CD14-positive monocyte (primary cell): ENCODE results near the gene RFX4. TPM values are rescaled to one million over a fixed set of nuclear protein-coding genes. Genes with fewer than 3 reads are reported as not detected.

ENCODE experiments used
- DNase-seq, 3 donors: peaks; one replicate each; pipeline ENCODE4 v3.0.0-alpha.2; 2011 to 2022
- H2AFZ ChIP-seq: 2 replicates; pipeline ENCODE4 v1.6.0; 2012; ENCODE audit warnings: mild to moderate bottlenecking, low read depth, low read length, inconsistent platforms; ENCODE audit not compliant: insufficient read depth, poor library complexity, severe bottlenecking
- H3K27ac ChIP-seq, 2 donors: 1 replicate in 1 of 2; 2 replicates in 1 of 2; pipeline ENCODE4 v1.5.1; 2012 to 2013; ENCODE audit warnings: low read length in 2 of 2, control low read depth in 1 of 2, inconsistent platforms in 1 of 2, low read depth in 1 of 2, mild to moderate bottlenecking in 1 of 2
- H3K27me3 ChIP-seq, 2 donors: one replicate each; pipeline versions ENCODE4 v1.6.0 to v1.6.1; 2011 to 2013; ENCODE audit warnings: low read length in 2 of 2; ENCODE audit not compliant: control insufficient read depth in 2 of 2, insufficient read depth in 2 of 2
- H3K36me3 ChIP-seq, 2 donors: replicated peaks in 1 of 2; 1 replicate in 1 of 2; 2 replicates in 1 of 2; pipeline versions ENCODE4 v1.5.1 to v1.6.1; 2012 to 2013; ENCODE audit warnings: low read length in 2 of 2, control low read depth in 1 of 2, inconsistent platforms in 1 of 2, mild to moderate bottlenecking in 1 of 2; ENCODE audit not compliant: insufficient read depth in 2 of 2, control insufficient read depth in 1 of 2
- H3K4me1 ChIP-seq, 2 donors: 1 replicate in 1 of 2; 2 replicates in 1 of 2; pipeline versions ENCODE4 v1.5.1 to v1.6.1; 2012 to 2013; ENCODE audit warnings: low read length in 2 of 2, control low read depth in 1 of 2, inconsistent platforms in 1 of 2, mild to moderate bottlenecking in 1 of 2, moderate library complexity in 1 of 2; ENCODE audit not compliant: insufficient read depth in 2 of 2, control insufficient read depth in 1 of 2
- H3K4me2 ChIP-seq: replicated peaks from 2 replicates; pipeline ENCODE3; 2012; ENCODE audit warnings: low read length, moderate library complexity, mild to moderate bottlenecking; ENCODE audit not compliant: poor library complexity, severe bottlenecking; ENCODE audit errors: extremely low read depth
- H3K4me3 ChIP-seq, 3 experiments: fragments of 200-600 bp in 1 of 3; sonication (generic) in 1 of 3; replicated peaks in 1 of 3; 1 replicate in 2 of 3; 2 replicates in 1 of 3; pipeline ENCODE4 v1.5.1; 2011 to 2013; ENCODE audit warnings: low read length in 3 of 3, mild to moderate bottlenecking in 3 of 3, control low read depth in 2 of 3, low read depth in 2 of 3, inconsistent platforms in 1 of 3, moderate library complexity in 1 of 3
- H3K79me2 ChIP-seq: 2 replicates; pipeline ENCODE4 v1.6.0; 2012; ENCODE audit warnings: mild to moderate bottlenecking, control low read depth, inconsistent platforms, low read length, moderate library complexity; ENCODE audit not compliant: insufficient read depth
- H3K9ac ChIP-seq: 2 replicates; pipeline ENCODE4 v1.6.0; 2017; ENCODE audit warnings: low read length, mild to moderate bottlenecking; ENCODE audit not compliant: insufficient read depth, poor library complexity, severe bottlenecking
- H3K9me3 ChIP-seq, 2 donors: replicated peaks in 1 of 2; 1 replicate in 1 of 2; 2 replicates in 1 of 2; pipeline versions ENCODE4 v1.5.1 to v1.6.1; 2012 to 2013; ENCODE audit warnings: low read length in 2 of 2, control low read depth in 1 of 2; ENCODE audit not compliant: control insufficient read depth in 1 of 2, insufficient read depth in 1 of 2
- H4K20me1 ChIP-seq: 2 replicates; pipeline ENCODE4 v1.6.0; 2012; ENCODE audit warnings: mild to moderate bottlenecking, low read length, control low read depth, moderate library complexity; ENCODE audit not compliant: insufficient read depth
- H3K27ac Mint-ChIP-seq, 7 donors: one replicate each; pipeline ENCODE4 v1.8.0; 2020; ENCODE audit warnings: mild to moderate bottlenecking in 7 of 7, mixed read lengths in 7 of 7, moderate library complexity in 6 of 7, inconsistent platforms in 2 of 7
- H3K27me3 Mint-ChIP-seq, 3 donors: one replicate each; pipeline ENCODE4 v1.8.0; 2021 to 2022; ENCODE audit warnings: low read depth in 3 of 3, mild to moderate bottlenecking in 3 of 3, mixed read lengths in 3 of 3, moderate library complexity in 3 of 3, inconsistent platforms in 1 of 3
- H3K36me3 Mint-ChIP-seq, 2 donors: one replicate each; pipeline ENCODE4 v1.8.0; 2020; ENCODE audit warnings: mixed read lengths in 2 of 2, inconsistent platforms in 1 of 2, mild to moderate bottlenecking in 1 of 2
- H3K4me1 Mint-ChIP-seq: one replicate; pipeline ENCODE4 v1.8.0; 2020; ENCODE audit warnings: mild to moderate bottlenecking, mixed read lengths
- H3K4me3 Mint-ChIP-seq, 2 donors: one replicate each; pipeline ENCODE4 v1.8.0; 2020; ENCODE audit warnings: mild to moderate bottlenecking in 2 of 2, mixed read lengths in 2 of 2, moderate library complexity in 1 of 2
- H3K9me3 Mint-ChIP-seq, 7 donors: one replicate each; pipeline ENCODE4 v1.8.0; 2020 to 2022; ENCODE audit warnings: mixed read lengths in 7 of 7, mild to moderate bottlenecking in 6 of 7, moderate library complexity in 6 of 7, inconsistent platforms in 2 of 7
- WGBS: methylation state at CpG from one replicate; pipeline ENCODE4 v1.1.5; 2013; ENCODE audit warnings: missing lambda C conversion rate; ENCODE audit not compliant: insufficient coverage; 5-methylcytosine and 5-hydroxymethylcytosine counted together
- intact Hi-C, 2 donors: fragments of 100-400 bp; cut with micrococcal nuclease; formaldehyde crosslinking; loops; one replicate each; pipeline versions ENCODE4 v1.15.0 to v1.15.1; 2023
- polyA plus RNA-seq, 3 donors: library from polyadenylated mRNA; depleted of rRNA in 1 of 3; unstranded in 2 of 3; stranded (reverse) in 1 of 3; fragments of 300-500 nt in 2 of 3; fragments of >200 nt in 1 of 3; fragmentation: Illumina TruSeq in 2 of 3; gene quantifications; 1 replicate in 2 of 3; 2 replicates in 1 of 3; pipeline ENCODE4 v1.2.3, GENCODE V29; 2012 to 2021
- TF ChIP-seq, protein P1 (sequence below): fragments of 200-600 bp; IDR thresholded peaks from one replicate; pipeline ENCODE4 v1.8.0; 2022; ENCODE audit warnings: antibody characterized with exemption, mild to moderate bottlenecking

The RFX4 gene
- polyA plus RNA-seq, 3 donors = not detected

DNA sequence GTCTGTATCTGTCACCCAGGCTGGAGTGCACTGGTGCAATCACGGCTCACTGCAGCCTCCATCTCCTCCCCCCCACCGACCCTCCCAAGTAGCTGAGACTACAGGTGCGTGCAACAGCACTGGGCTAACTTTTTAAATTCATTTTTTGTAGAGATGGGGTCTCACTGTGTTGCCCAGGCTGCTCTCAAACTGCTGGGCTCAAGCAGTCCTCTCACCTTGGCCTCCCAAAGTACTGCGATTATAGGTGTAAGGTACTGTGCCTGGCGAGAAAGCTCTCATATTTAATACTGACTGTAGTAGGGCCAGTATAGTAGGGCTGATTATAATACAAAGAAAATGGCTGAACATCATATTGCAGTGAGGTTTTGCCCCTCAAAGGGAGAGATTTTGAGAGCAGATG, 194.1 kb downstream of the RFX4 start:
- intact Hi-C loops = no loop called here
- peaks cover 12 to 25% of the 10 kb centered on the region in 2 donors for H3K4me1 ChIP-seq
- H3K36me3 ChIP-seq = no peaks in the 10 kb centered on the region
- TF ChIP-seq, protein P1, sequence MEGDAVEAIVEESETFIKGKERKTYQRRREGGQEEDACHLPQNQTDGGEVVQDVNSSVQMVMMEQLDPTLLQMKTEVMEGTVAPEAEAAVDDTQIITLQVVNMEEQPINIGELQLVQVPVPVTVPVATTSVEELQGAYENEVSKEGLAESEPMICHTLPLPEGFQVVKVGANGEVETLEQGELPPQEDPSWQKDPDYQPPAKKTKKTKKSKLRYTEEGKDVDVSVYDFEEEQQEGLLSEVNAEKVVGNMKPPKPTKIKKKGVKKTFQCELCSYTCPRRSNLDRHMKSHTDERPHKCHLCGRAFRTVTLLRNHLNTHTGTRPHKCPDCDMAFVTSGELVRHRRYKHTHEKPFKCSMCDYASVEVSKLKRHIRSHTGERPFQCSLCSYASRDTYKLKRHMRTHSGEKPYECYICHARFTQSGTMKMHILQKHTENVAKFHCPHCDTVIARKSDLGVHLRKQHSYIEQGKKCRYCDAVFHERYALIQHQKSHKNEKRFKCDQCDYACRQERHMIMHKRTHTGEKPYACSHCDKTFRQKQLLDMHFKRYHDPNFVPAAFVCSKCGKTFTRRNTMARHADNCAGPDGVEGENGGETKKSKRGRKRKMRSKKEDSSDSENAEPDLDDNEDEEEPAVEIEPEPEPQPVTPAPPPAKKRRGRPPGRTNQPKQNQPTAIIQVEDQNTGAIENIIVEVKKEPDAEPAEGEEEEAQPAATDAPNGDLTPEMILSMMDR = no peak
- Mint-ChIP-seq H3K36me3 (peaks cover 2 to 4% of the 10 kb centered on the region in 2 donors), H3K4me1 (peaks cover 26% of the 10 kb centered on the region), H3K4me3 (no peak overlapping the region), H3K9me3 (peaks cover 0 to 3% (median 0%) of the 10 kb centered on the region in 7 donors), H3K27ac (no peak overlapping the region), H3K27me3 (peaks cover 0 to 6% (median 0%) of the 10 kb centered on the region in 3 donors)
- H4K20me1 ChIP-seq = peaks cover 3% of the 10 kb centered on the region
- WGBS = no CpG with 5 or more reads among the region's 5 CpGs
- H3K4me2 ChIP-seq = no peak overlapping the region
- no peak overlapping the region for H2AFZ ChIP-seq
- peaks cover 20% of the 10 kb centered on the region for H3K79me2 ChIP-seq
- peaks cover 0 to 2% of the 10 kb centered on the region in 2 donors for H3K27me3 ChIP-seq
- H3K27ac ChIP-seq = no peak overlapping the region
- no peak overlapping the region for H3K4me3 ChIP-seq
- no peak overlapping the region for H3K9ac ChIP-seq
- no peaks in the 10 kb centered on the region for H3K9me3 ChIP-seq
- DNase-seq = no peak

DNA sequence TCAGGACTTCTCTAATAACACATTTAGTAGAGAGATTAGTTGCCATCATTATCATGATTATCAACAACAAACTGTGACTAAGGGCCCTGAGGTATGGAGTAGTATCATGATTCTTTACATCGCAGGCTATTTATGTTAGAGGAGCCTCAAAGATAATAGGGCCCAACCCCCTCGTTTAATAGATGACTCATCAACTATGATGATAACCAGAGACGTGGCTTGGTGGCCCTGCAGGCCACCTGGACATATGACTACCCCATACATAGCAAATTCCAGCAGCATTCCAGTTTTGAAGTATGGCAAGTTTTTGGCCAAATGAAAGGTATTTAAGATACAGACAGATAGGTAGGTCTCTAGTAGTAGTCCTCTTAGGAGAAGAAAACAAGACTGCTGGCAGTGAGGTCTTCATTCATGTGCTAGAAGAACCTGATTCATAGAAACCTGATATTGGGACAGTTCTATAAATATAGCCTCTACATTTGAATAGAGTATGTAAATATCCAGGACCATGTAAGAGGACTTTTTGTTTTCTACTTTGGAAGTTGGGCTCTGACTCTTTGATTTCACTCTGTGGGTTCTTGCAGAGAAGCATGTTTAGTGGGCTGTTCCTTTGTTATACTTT, 197.3 kb downstream of the RFX4 start:
- Histone ChIP-seq H4K20me1 (peaks cover 12% of the 10 kb centered on the region), H3K4me2 (no peak overlapping the region), H3K9ac (no peak overlapping the region), H3K27ac (no peak overlapping the region), H3K79me2 (peaks cover 14% of the 10 kb centered on the region), H3K27me3 (no peaks in the 10 kb centered on the region), H3K9me3 (no peaks in the 10 kb centered on the region), H3K4me3 (no peak overlapping the region), H3K36me3 (peaks cover 6 to 17% of the 10 kb centered on the region in 2 donors), H3K4me1 (peaks cover 2 to 9% of the 10 kb centered on the region in 2 donors), H2AFZ (no peak overlapping the region)
- H3K4me3 Mint-ChIP-seq = no peak overlapping the region
- peaks cover 0 to under 1% (median 0%) of the 10 kb centered on the region in 7 donors for H3K9me3 Mint-ChIP-seq
- no peak overlapping the region for H3K27ac Mint-ChIP-seq
- TF ChIP-seq, protein P1 = no peak
- peaks cover 14% of the 10 kb centered on the region for H3K4me1 Mint-ChIP-seq
- H3K36me3 Mint-ChIP-seq = peaks cover 17 to 19% of the 10 kb centered on the region in 2 donors
- DNase-seq = no peak
- intact Hi-C loops = no loop called here
- no CpG with 5 or more reads among the region's 3 CpGs for WGBS
- no peaks in the 10 kb centered on the region for H3K27me3 Mint-ChIP-seq
